Brain microvascular endothelial cell (primary cell): ENCODE measurements around the gene GLRA3.
"Not testable (repeated sequence)": the region's sequence is repeated elsewhere in the genome, so short reads cannot be mapped to it uniquely, and the experiment has no call there.

Experiments used
- DNase-seq: peaks from one replicate; pipeline ENCODE4 v3.0.0-alpha.2; 2020
- H3K27ac ChIP-seq: fragments of 250-450 bp; sonication (Bioruptor Pico); 2 replicates; pipeline ENCODE4 v1.5.1; 2020; ENCODE audit warnings: mild to moderate bottlenecking, moderate library complexity
- H3K27me3 ChIP-seq: fragments of 250-450 bp; sonication (Bioruptor Pico); replicated peaks from 2 replicates; pipeline ENCODE4 v1.5.1; 2020; ENCODE audit warnings: mild to moderate bottlenecking
- H3K36me3 ChIP-seq: fragments of 250-450 bp; sonication (Bioruptor Pico); replicated peaks from 2 replicates; pipeline ENCODE4 v1.5.1; 2020; ENCODE audit warnings: mild to moderate bottlenecking
- H3K4me3 ChIP-seq: 2 replicates; pipeline ENCODE4 v1.5.1; 2011; ENCODE audit warnings: low read depth, mild to moderate bottlenecking, control low read depth, low read length, moderate library complexity
- in situ Hi-C: cut with HindIII; loops from 2 replicates; pipeline ENCODE4 v1.10.0; 2017; ENCODE audit warnings: low sequenced_read_pairs, low pct_ligation_motif_present
- TF ChIP-seq, protein P1 (sequence below): IDR thresholded peaks from 2 replicates; pipeline ENCODE4 v1.5.1; 2011; ENCODE audit warnings: low read depth, mild to moderate bottlenecking, moderate library complexity, low read length, control low read depth, inconsistent platforms; ENCODE audit errors: missing control alignments

GLRA3 gene

GRCh38 chr4:174828845-174829701, at the start of gene GLRA3:
GLRA3 (minus strand) TSS chr4:174829247; CDS start chr4:174828811, 436 bp downstream.
- H3K27me3 ChIP-seq, result no peaks in the 10 kb centered on the region
- TF ChIP-seq, protein P1, sequence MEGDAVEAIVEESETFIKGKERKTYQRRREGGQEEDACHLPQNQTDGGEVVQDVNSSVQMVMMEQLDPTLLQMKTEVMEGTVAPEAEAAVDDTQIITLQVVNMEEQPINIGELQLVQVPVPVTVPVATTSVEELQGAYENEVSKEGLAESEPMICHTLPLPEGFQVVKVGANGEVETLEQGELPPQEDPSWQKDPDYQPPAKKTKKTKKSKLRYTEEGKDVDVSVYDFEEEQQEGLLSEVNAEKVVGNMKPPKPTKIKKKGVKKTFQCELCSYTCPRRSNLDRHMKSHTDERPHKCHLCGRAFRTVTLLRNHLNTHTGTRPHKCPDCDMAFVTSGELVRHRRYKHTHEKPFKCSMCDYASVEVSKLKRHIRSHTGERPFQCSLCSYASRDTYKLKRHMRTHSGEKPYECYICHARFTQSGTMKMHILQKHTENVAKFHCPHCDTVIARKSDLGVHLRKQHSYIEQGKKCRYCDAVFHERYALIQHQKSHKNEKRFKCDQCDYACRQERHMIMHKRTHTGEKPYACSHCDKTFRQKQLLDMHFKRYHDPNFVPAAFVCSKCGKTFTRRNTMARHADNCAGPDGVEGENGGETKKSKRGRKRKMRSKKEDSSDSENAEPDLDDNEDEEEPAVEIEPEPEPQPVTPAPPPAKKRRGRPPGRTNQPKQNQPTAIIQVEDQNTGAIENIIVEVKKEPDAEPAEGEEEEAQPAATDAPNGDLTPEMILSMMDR, result no peak
- H3K36me3 ChIP-seq, result no peaks in the 10 kb centered on the region
- in situ Hi-C loops, result no loop called here
- peak; percentile 54 for DNase-seq
- H3K4me3 ChIP-seq, result peak within 1 kb of the TSS; percentile 51
- H3K27ac ChIP-seq, result no peak within 1 kb of the TSS

DNA sequence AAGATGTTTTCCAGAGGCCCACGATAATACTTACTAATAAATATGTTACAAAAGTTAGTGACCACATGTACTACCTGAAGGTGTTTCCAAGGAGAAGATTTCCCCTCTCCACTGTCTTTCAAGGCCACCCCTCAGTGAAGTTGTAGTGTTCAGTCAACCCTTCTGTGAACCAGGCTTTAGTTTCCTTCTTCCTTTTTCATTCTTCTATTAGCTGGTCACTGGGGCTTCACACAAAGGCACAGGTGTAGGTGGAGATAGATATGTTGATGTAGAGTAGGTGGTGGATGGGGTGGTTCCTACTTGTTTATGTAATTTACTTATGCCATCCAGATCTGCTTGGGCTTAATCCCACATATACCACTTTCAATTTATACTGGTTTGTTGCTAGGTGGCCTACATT, 45.9 kb upstream of the GLRA3 start:
- Histone ChIP-seq H3K27me3 (no peaks in the 10 kb centered on the region), H3K36me3 (no peaks in the 10 kb centered on the region), H3K27ac (no peak overlapping the region), H3K4me3 (no peak overlapping the region)
- TF ChIP-seq, protein P1, result no peak
- DNase-seq, result no peak
- in situ Hi-C loops, result no loop called here

DNA sequence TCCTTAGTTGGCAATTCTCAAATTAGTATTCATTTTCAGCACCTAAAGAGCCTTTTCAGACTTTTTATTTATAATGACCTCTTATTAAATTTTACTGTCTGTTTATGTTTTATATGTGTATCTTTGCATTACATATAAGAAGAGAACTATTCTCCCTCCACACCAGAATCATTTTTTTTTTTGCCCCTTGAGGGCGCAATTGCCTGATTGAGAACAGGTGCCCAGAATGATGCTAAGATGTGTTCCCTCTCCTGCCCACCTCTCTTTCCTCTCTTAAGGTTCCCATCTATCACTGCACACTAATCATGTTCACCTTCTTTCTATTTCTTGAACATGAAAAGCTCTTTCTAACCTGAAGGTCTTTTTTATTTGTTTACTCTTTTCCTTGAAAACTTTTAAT, 44.9 kb upstream of the GLRA3 start:
- Histone ChIP-seq H3K4me3 (no peak overlapping the region), H3K36me3 (no peaks in the 10 kb centered on the region), H3K27me3 (no peaks in the 10 kb centered on the region), H3K27ac (no peak overlapping the region)
- in situ Hi-C loops, result no loop called here
- TF ChIP-seq, protein P1, result peak; percentile 56
- DNase-seq, result peak; percentile 33

GRCh38 chr4:174873146-174873545, 44.1 kb upstream of the GLRA3 start:
- H3K36me3 ChIP-seq, H3K27me3 ChIP-seq, DNase-seq, H3K4me3 ChIP-seq, in situ Hi-C loops, H3K27ac ChIP-seq: not testable (repeated sequence)

GRCh38 chr4:174871407-174871806, 42.4 kb upstream of the GLRA3 start:
- no peak overlapping the region for H3K27ac ChIP-seq
- TF ChIP-seq, protein P1, result no peak
- no peaks in the 10 kb centered on the region for H3K36me3 ChIP-seq
- no peak for DNase-seq
- no peaks in the 10 kb centered on the region for H3K27me3 ChIP-seq
- in situ Hi-C loops, result no loop called here
- no peak overlapping the region for H3K4me3 ChIP-seq

- in situ Hi-C loops, result no loop called here
- Histone ChIP-seq H3K27me3 (no peaks in the 10 kb centered on the region), H3K36me3 (no peaks in the 10 kb centered on the region), H3K4me3 (no peak overlapping the region), H3K27ac (no peak overlapping the region)
- no peak for DNase-seq
- TF ChIP-seq, protein P1, result no peak
Observed at GRCh38 chr4:174870311-174870710, 41.3 kb upstream of the GLRA3 start.
